Heart right ventricle (tissue), 12 donors: ENCODE measurements around the gene GSTT2B. TPM values are rescaled to one million over a fixed set of nuclear protein-coding genes. Genes with fewer than 3 reads are reported as not detected.

Experiments
- polyA plus RNA-seq, 2 donors: library from polyadenylated mRNA; stranded (reverse); fragments of 200-250 nt; gene quantifications; one replicate each; pipeline ENCODE4 v1.2.3, GENCODE V29; 2013
- total RNA-seq, 10 donors: library from RNA; stranded (reverse); fragmentation: NEBNext Ultra II Directional in 3 of 10; extraction: Animal tissue kit (Norgen Biotek cat#: 25700) in 3 of 10; gene quantifications; one replicate each; pipeline versions ENCODE4 v1.2.1 to v1.2.4, GENCODE V29; 2021 to 2023
- donor health status: ischemic (EF 13 %, LVEDD 7.1; RV severe dilation, severe dysfunction).
- donor health status: healthy with polysubstance abuse.
- donor health status: DM: no; HTN: yes; CAD: no.
- donor health status: DM: no; HTN: no; CAD: no.
- donor health status: ischemic (EF 25% LVEDD 6.9; RV normal size, moderate dysfunction).
- donor health status: ischemic (EF 25% LVEDD 5.7; RV mildly dilated, moderate dysfunction).
- donor health status: healthy.
- donor health status: nonischemic (EF 11% LVEDD 7.7; RV severe dilation, severe dysfunction).
- donor health status: DM: yes; HTN: yes; CAD: no.
- donor health status: PGD.
- donor health status: ischemic (EF 29% LVEDD 5.4; RV normal size, mild dysfunction).
- donor health status: nonischemic (EF 23%, LVEDD 6.1; RV moderate dilation, normal function).

The GSTT2B gene
- total and polyA plus RNA-seq, 12 donors: 1.3 to 25.4 (median 5.4) TPM

Other genes starting within 250 kb of the GSTT2B start
- gene ZNF70, start 210.1 kb downstream of the GSTT2B start, total RNA-seq: 1 to 10 TPM; 3.0 to 4.2 (median 3.6) TPM
- gene ZNF70, start 210.1 kb downstream of the GSTT2B start, polyA plus RNA-seq: 1 to 10 TPM; 1.2 to 2.1 TPM
- 1 to 10 TPM in 4 of 10 donors, under 1 TPM in 2, not detected in 4; 0.56 to 2.5 (median 1.3) TPM for gene VPREB3, start 206.8 kb downstream of the GSTT2B start, total RNA-seq
- gene VPREB3, start 206.8 kb downstream of the GSTT2B start, polyA plus RNA-seq: under 1 TPM; 0.83 to 0.88 TPM
- not detected for gene C22orf15, start 198.2 kb downstream of the GSTT2B start, total RNA-seq
- gene C22orf15, start 198.2 kb downstream of the GSTT2B start, polyA plus RNA-seq: under 1 TPM; 0.12 to 0.66 TPM
- gene CHCHD10, start 193.2 kb downstream of the GSTT2B start, total RNA-seq: 1,000 to 10,000 TPM in 8 of 10 donors, 100 to 1,000 TPM in 2; 860 to 1,727 (median 1,056) TPM
- 1,000 to 10,000 TPM in 1 of 2 donors, 100 to 1,000 TPM in 1; 735 to 3,552 TPM for gene CHCHD10, start 193.2 kb downstream of the GSTT2B start, polyA plus RNA-seq
- 10 to 100 TPM in 4 of 10 donors, 1 to 10 TPM in 6; 3.5 to 23.4 (median 5.4) TPM for gene MMP11, start 188.3 kb downstream of the GSTT2B start, total RNA-seq
- gene MMP11, start 188.3 kb downstream of the GSTT2B start, polyA plus RNA-seq: 10 to 100 TPM in 1 of 2 donors, 1 to 10 TPM in 1; 9.9 to 12.8 TPM
- 10 to 100 TPM; 28.5 to 73.1 (median 39.8) TPM for gene SMARCB1, start 174.2 kb downstream of the GSTT2B start, total RNA-seq
- 10 to 100 TPM; 26.8 to 70.0 TPM for gene SMARCB1, start 174.2 kb downstream of the GSTT2B start, polyA plus RNA-seq
- gene DERL3, start 122.2 kb downstream of the GSTT2B start, total RNA-seq: 1 to 10 TPM in 9 of 10 donors, under 1 TPM in 1; 0.91 to 5.1 (median 1.7) TPM
- gene DERL3, start 122.2 kb downstream of the GSTT2B start, polyA plus RNA-seq: 10 to 100 TPM in 1 of 2 donors, 1 to 10 TPM in 1; 2.0 to 14.1 TPM
- gene SLC2A11, start 103.3 kb downstream of the GSTT2B start, total RNA-seq: 10 to 100 TPM; 16.1 to 30.4 (median 21.2) TPM
- 10 to 100 TPM in 1 of 2 donors, 1 to 10 TPM in 1; 8.3 to 42.1 TPM for gene SLC2A11, start 103.3 kb downstream of the GSTT2B start, polyA plus RNA-seq
- 100 to 1,000 TPM; 135 to 457 (median 225) TPM for gene MIF, start 66.8 kb downstream of the GSTT2B start, total RNA-seq
- gene MIF, start 66.8 kb downstream of the GSTT2B start, polyA plus RNA-seq: 100 to 1,000 TPM; 474 to 634 TPM
- 1 to 10 TPM in 4 of 10 donors, under 1 TPM in 1, not detected in 5; 0.99 to 3.3 (median 1.8) TPM for gene DDTL, start 5.7 kb upstream of the GSTT2B start, total RNA-seq
- gene DDTL, start 5.7 kb upstream of the GSTT2B start, polyA plus RNA-seq: 1 to 10 TPM; 3.1 to 4.9 TPM
- 100 to 1,000 TPM; 118 to 226 (median 143) TPM for gene DDT, start 13.2 kb upstream of the GSTT2B start, total RNA-seq
- 100 to 1,000 TPM; 179 to 300 TPM for gene DDT, start 13.2 kb upstream of the GSTT2B start, polyA plus RNA-seq
- under 1 TPM in 1 of 10 donors, not detected in 9; 0.40 TPM for gene GSTT2, start 18.9 kb upstream of the GSTT2B start, total RNA-seq
- gene GSTT2, start 18.9 kb upstream of the GSTT2B start, polyA plus RNA-seq: 1 to 10 TPM in 1 of 2 donors, under 1 TPM in 1; 0.44 to 2.5 TPM
- not detected for gene GSTT4, start 44.3 kb upstream of the GSTT2B start, total RNA-seq
- gene GSTT4, start 44.3 kb upstream of the GSTT2B start, polyA plus RNA-seq: not detected
- gene CABIN1, start 50.1 kb upstream of the GSTT2B start, total RNA-seq: 10 to 100 TPM; 26.8 to 49.6 (median 34.1) TPM
- gene CABIN1, start 50.1 kb upstream of the GSTT2B start, polyA plus RNA-seq: 10 to 100 TPM; 17.5 to 48.9 TPM
- gene SUSD2, start 220.3 kb upstream of the GSTT2B start, total RNA-seq: 1 to 10 TPM in 6 of 10 donors, under 1 TPM in 4; 0.57 to 6.7 (median 1.5) TPM
- gene SUSD2, start 220.3 kb upstream of the GSTT2B start, polyA plus RNA-seq: 1 to 10 TPM; 5.4 to 6.5 TPM